ENCODE results near the gene SNX9.
A peak's percentile ranks its signal among the peaks of the same experiment; 100 is the strongest.

Gene SNX9

GRCh38 chr6:157804448-157805327 is 18.4 kb upstream of the SNX9 start:
- no peak for DNase-seq

DNA sequence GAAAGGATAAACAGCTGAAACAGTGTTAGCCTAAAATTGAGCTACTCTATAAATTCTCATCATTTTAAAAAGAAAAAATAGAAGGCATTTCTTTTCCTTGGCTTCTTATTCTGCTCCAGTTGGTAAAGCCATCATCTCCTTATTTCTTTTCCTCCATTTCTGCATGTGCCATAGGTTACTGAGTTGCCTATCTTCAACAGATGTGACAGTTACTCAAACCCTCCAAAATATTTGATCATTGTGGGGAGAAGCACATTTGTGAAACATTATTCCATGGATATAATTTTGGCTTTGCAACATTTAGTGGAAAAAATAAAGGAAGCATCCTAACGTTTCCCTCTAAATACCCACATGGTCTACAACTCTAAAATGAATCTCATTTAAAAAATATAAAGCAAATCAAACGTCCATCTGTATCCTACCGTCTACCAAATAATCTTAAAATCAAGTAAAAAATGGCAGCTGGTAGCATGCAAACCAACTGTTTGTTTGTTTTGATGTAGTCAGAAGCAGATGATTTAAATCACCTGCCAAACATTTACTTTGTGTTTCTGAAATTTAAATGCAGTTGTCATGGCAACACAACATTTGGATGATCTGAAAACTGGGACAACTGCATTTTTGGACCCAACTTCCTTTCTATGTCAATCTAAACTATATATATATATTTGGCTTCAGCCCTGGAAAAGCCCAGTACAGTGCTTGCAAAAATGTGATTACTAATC is 16.8 kb upstream of the SNX9 start:
- no peak for DNase-seq

GRCh38 chr6:157806856-157807215 is 16.2 kb upstream of the SNX9 start:
- DNase-seq = no peak

DNA sequence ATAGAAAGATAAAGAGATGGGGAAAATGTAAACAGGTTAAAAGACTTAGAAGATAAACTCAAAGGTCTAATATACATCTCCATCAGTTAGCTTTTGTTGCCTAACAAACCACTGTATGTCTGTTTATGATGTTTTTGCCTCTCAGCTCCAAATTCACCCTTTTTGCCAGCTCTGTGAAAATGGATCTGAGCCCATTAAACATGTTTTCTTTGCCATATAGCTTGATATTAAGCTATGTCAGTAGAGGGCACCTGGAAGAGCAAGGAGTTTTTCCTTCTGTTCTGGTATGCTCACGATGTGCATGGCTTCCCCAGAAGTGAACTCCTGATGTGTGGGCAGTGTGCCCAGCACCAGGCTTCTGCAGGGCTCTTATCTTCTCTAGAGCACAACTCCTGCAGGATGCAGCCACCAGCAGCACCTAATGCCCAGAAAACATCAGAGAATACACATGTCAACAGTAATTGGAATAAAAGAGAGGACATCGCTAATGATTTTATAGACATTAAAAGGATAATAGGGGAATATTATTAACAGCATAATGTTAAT is 14.6 kb upstream of the SNX9 start:
- DNase-seq = no peak

GRCh38 chr6:157809613-157810012 is 13.4 kb upstream of the SNX9 start:
- DNase-seq = no peak

- no peak for DNase-seq
Measured at GRCh38 chr6:157811137-157811475, 11.9 kb upstream of the SNX9 start.

DNA sequence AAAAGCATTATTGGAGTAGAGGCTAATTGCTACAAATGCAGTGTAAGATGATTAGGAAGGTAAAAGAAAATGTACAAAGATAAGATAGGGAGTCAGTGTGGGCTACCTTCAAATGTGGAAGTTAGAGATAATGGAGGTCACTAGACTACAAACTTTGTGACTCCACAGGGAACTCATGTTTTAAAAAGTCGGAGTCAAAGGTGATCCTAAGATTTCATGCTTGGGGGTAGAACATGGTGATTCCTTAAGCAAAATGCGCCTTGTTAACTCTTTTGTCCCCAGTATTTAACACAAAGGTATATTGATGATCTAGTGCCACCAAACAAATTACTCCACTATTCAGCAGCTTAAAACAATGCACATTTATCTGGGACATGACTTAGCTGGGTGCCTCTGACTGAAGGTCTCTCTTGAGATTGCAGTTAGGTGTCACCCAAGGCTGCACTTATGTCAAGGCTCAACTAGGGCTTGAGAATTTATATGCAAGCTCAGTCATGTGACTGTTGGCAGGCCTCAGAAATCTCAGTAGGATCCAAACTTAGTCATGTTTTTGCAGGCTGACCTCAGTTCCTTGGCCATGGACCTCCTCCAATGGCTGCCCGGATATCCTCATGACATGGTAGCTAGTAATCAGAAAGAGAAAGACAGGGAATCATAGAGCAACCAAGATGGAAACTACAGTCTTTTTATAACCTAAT is 11.4 kb upstream of the SNX9 start:
- no peak for DNase-seq

DNA sequence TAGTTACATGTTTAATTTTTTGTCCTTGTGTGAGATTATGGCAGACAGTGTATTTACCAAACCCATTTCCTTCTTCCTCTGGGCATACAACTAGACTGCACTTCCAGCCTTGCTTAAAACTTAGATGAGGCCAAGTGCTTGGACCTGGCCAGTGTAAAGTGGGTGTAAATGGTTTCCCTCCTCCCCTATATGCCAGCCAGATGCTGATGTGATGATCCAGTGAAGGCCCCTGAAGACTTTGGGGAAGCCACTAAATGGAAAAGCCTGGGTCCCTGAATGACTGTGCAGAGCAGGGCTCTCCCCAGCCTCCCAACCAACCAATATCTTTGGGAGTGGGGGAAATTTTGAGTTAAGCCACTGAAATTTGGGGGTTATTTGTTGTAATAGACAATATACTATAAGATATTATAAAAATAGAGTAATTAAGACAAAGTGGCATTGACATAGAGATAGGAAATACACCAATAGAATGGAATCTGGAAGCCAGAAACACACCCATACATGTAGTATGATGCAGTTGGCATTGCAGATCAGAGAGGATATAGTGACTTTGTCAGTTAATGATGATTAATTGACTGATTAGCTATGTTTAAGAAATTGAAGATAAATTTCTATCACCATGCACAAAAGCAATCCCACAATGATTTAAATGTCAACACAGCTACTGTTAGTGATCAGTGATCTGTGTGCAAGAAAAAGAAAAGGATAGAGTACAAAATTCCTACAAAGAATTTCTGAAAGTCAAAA is 10.4 kb upstream of the SNX9 start:
- no peak for DNase-seq

- DNase-seq = no peak
Measured at GRCh38 chr6:157813191-157813590, 9.9 kb upstream of the SNX9 start.

DNA sequence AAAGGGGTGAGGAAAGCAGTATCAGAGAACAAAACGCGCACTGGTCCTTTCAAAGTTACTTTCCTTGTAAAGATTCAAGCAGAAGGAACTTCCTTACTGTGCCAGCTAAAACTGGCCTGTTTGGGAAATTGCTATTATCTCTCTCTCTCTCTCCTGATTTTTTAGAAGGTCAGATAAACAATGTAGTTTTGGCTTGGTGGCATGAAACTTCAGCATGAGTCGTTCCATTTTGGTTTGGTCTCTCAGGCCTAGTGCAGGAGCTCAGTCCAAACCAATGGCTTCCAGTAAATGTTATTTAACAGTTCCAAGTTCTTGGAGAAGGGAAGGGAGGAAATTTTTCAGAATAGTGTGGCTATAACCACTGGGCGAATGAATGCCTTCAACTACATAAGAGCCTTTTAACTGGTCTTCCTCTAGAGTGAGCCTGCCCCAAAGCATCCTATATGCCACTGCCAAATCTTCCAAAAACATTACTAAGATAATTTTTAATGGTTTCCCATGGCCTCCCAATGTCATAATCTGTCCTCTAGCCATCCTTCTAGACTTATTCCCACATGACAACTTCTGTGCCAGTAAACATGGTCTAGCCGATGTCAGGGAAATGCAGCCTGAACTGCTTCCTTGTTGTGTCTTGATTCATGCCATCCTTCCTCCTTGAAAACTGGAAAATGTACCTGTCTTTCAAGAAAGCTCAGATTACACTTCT is 9.1 kb upstream of the SNX9 start:
- peak in 1 of 14 donors; percentile 20 for DNase-seq

DNA sequence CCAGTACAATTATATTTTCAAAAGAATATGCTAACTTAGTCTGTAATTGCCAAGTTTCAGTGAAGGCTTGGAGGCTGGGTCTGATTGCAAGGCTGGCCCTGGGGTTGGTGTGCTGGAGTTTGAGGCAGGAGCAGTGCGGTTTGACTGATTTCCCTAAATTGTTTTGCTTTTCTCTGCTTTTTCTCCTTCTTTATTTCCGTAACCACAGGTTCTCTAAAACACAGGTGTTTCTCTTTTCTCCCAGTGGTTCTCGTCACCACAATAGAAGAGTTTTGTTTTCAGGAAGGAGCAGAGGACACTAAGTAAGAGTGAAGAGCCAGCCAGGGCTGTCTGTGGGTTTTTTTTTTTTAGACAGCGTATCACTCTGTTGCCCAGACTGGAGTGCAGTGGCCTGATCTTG is 8.2 kb upstream of the SNX9 start:
- no peak for DNase-seq

GRCh38 chr6:157821342-157822033 is 1.6 kb upstream of the SNX9 start:
- no peak for DNase-seq

- peak in 8 of 14 donors; percentile 33 to 77 (median 56) for DNase-seq
Measured at GRCh38 chr6:157822245-157823000, 623 bp upstream of the SNX9 start.

GRCh38 chr6:157823528-157824370 is 703 bp downstream of the SNX9 start:
- DNase-seq = peak in 9 of 14 donors; percentile 26 to 74 (median 43)

DNA sequence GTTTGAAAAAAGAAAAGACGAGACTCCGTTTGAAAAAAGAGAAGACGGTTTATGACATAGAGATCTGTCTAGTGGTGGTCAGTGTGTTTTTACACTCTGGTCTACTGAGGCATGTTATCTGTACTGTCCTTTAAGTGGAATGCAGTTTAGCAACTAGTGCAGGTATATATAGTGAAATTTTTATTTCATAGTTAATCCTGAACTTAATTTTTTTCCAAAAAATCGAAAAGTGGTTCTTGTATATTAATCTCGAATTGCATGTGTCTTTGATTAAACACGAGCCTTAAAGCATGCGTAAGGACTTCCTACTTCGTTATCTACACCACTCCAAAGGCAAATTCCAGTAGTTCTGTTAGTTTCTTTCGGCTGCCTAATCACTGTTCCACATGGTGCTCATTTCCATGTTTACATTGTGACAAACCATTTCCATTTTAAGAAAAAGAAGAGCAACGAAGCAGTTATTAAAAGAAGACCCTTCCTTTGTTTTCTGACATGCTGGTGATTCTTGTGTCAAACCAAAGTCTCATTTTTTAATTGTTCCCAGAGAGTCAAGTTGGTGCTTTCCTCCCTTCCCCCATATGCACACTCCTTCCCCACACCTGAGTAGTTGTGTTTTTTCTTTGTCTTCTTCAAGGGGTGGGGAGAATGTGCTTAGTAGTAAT is 2.3 kb downstream of the SNX9 start:
- no peak for DNase-seq

DNA sequence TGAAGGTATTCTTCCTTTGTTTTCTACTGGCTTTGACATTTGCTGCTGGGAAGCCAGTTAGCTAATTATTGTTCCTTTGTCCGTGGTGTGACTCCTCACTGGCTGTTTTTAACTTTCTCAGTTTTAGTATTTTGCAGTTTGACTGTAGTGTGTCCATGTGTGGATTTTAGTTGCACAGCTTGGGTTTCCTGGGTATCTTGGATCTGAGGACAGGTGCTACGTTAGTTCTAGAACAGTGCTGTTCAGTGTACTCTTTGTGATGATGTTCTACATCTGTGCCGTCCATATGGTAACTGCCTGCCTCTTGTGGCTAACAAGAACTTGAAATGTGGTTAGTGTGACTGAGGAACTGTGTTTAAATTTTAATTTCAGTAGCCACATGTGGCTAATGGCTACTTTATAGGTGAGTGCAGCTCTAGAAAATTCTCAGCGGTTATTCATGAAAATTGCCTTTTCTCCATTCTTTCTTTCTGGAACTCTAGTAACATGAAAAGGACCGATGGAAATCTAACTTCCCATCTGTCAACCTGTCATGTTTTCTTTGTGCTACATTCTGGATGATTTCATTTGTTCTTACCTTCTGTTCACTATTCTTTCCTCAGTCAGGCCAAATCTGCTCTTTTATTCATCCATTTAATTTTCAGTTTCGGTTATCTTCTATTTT is 7.4 kb downstream of the SNX9 start:
- peak in 4 of 14 donors; percentile 25 to 52 (median 32) for DNase-seq

DNA sequence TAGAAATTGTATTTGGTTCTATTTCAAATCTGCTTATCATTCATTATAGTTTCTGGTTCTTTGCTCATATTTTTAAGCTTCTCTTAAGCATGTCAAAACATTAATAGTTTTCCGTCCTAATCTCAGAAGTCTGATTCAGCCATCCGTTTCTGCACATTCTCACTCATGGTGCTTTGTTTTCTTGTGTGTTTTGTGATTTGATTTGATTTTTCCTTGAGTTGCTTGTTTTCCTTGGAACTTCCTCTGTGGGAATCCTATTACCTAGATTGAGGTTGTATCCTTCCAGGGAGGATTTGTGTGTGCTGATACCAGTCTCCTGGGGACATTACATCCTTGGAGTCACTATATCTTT is 7.9 kb downstream of the SNX9 start:
- no peak for DNase-seq
